CD14-positive monocyte (primary cell): ENCODE results near the gene TSC22D1. TPM values are rescaled to one million over a fixed set of nuclear protein-coding genes. Genes with fewer than 3 reads are reported as not detected.

Source experiments
- DNase-seq, 3 donors: peaks; one replicate each; pipeline ENCODE4 v3.0.0-alpha.2; 2011 to 2022
- H2AFZ ChIP-seq: 2 replicates; pipeline ENCODE4 v1.6.0; 2012; ENCODE audit warnings: mild to moderate bottlenecking, low read depth, low read length, inconsistent platforms; ENCODE audit not compliant: insufficient read depth, poor library complexity, severe bottlenecking
- H3K27ac ChIP-seq, 2 donors: 1 replicate in 1 of 2; 2 replicates in 1 of 2; pipeline ENCODE4 v1.5.1; 2012 to 2013; ENCODE audit warnings: low read length in 2 of 2, control low read depth in 1 of 2, inconsistent platforms in 1 of 2, low read depth in 1 of 2, mild to moderate bottlenecking in 1 of 2
- H3K27me3 ChIP-seq, 2 donors: one replicate each; pipeline versions ENCODE4 v1.6.0 to v1.6.1; 2011 to 2013; ENCODE audit warnings: low read length in 2 of 2; ENCODE audit not compliant: control insufficient read depth in 2 of 2, insufficient read depth in 2 of 2
- H3K36me3 ChIP-seq, 2 donors: replicated peaks in 1 of 2; 1 replicate in 1 of 2; 2 replicates in 1 of 2; pipeline versions ENCODE4 v1.5.1 to v1.6.1; 2012 to 2013; ENCODE audit warnings: low read length in 2 of 2, control low read depth in 1 of 2, inconsistent platforms in 1 of 2, mild to moderate bottlenecking in 1 of 2; ENCODE audit not compliant: insufficient read depth in 2 of 2, control insufficient read depth in 1 of 2
- H3K4me1 ChIP-seq, 2 donors: 1 replicate in 1 of 2; 2 replicates in 1 of 2; pipeline versions ENCODE4 v1.5.1 to v1.6.1; 2012 to 2013; ENCODE audit warnings: low read length in 2 of 2, control low read depth in 1 of 2, inconsistent platforms in 1 of 2, mild to moderate bottlenecking in 1 of 2, moderate library complexity in 1 of 2; ENCODE audit not compliant: insufficient read depth in 2 of 2, control insufficient read depth in 1 of 2
- H3K4me2 ChIP-seq: replicated peaks from 2 replicates; pipeline ENCODE3; 2012; ENCODE audit warnings: low read length, moderate library complexity, mild to moderate bottlenecking; ENCODE audit not compliant: poor library complexity, severe bottlenecking; ENCODE audit errors: extremely low read depth
- H3K4me3 ChIP-seq, 3 experiments: fragments of 200-600 bp in 1 of 3; sonication (generic) in 1 of 3; replicated peaks in 1 of 3; 1 replicate in 2 of 3; 2 replicates in 1 of 3; pipeline ENCODE4 v1.5.1; 2011 to 2013; ENCODE audit warnings: low read length in 3 of 3, mild to moderate bottlenecking in 3 of 3, control low read depth in 2 of 3, low read depth in 2 of 3, inconsistent platforms in 1 of 3, moderate library complexity in 1 of 3
- H3K79me2 ChIP-seq: 2 replicates; pipeline ENCODE4 v1.6.0; 2012; ENCODE audit warnings: mild to moderate bottlenecking, control low read depth, inconsistent platforms, low read length, moderate library complexity; ENCODE audit not compliant: insufficient read depth
- H3K9ac ChIP-seq: 2 replicates; pipeline ENCODE4 v1.6.0; 2017; ENCODE audit warnings: low read length, mild to moderate bottlenecking; ENCODE audit not compliant: insufficient read depth, poor library complexity, severe bottlenecking
- H3K9me3 ChIP-seq, 2 donors: replicated peaks in 1 of 2; 1 replicate in 1 of 2; 2 replicates in 1 of 2; pipeline versions ENCODE4 v1.5.1 to v1.6.1; 2012 to 2013; ENCODE audit warnings: low read length in 2 of 2, control low read depth in 1 of 2; ENCODE audit not compliant: control insufficient read depth in 1 of 2, insufficient read depth in 1 of 2
- H4K20me1 ChIP-seq: 2 replicates; pipeline ENCODE4 v1.6.0; 2012; ENCODE audit warnings: mild to moderate bottlenecking, low read length, control low read depth, moderate library complexity; ENCODE audit not compliant: insufficient read depth
- H3K27ac Mint-ChIP-seq, 7 donors: one replicate each; pipeline ENCODE4 v1.8.0; 2020; ENCODE audit warnings: mild to moderate bottlenecking in 7 of 7, mixed read lengths in 7 of 7, moderate library complexity in 6 of 7, inconsistent platforms in 2 of 7
- H3K27me3 Mint-ChIP-seq, 3 donors: one replicate each; pipeline ENCODE4 v1.8.0; 2021 to 2022; ENCODE audit warnings: low read depth in 3 of 3, mild to moderate bottlenecking in 3 of 3, mixed read lengths in 3 of 3, moderate library complexity in 3 of 3, inconsistent platforms in 1 of 3
- H3K36me3 Mint-ChIP-seq, 2 donors: one replicate each; pipeline ENCODE4 v1.8.0; 2020; ENCODE audit warnings: mixed read lengths in 2 of 2, inconsistent platforms in 1 of 2, mild to moderate bottlenecking in 1 of 2
- H3K4me1 Mint-ChIP-seq: one replicate; pipeline ENCODE4 v1.8.0; 2020; ENCODE audit warnings: mild to moderate bottlenecking, mixed read lengths
- H3K4me3 Mint-ChIP-seq, 2 donors: one replicate each; pipeline ENCODE4 v1.8.0; 2020; ENCODE audit warnings: mild to moderate bottlenecking in 2 of 2, mixed read lengths in 2 of 2, moderate library complexity in 1 of 2
- H3K9me3 Mint-ChIP-seq, 7 donors: one replicate each; pipeline ENCODE4 v1.8.0; 2020 to 2022; ENCODE audit warnings: mixed read lengths in 7 of 7, mild to moderate bottlenecking in 6 of 7, moderate library complexity in 6 of 7, inconsistent platforms in 2 of 7
- CTCF ChIP-seq: fragments of 200-600 bp; IDR thresholded peaks from one replicate; pipeline ENCODE4 v1.8.0; 2022; ENCODE audit warnings: antibody characterized with exemption, mild to moderate bottlenecking
- WGBS: methylation state at CpG from one replicate; pipeline ENCODE4 v1.1.5; 2013; ENCODE audit warnings: missing lambda C conversion rate; ENCODE audit not compliant: insufficient coverage; 5-methylcytosine and 5-hydroxymethylcytosine counted together
- intact Hi-C, 2 donors: fragments of 100-400 bp; cut with micrococcal nuclease; formaldehyde crosslinking; loops; one replicate each; pipeline versions ENCODE4 v1.15.0 to v1.15.1; 2023
- polyA plus RNA-seq, 3 donors: library from polyadenylated mRNA; depleted of rRNA in 1 of 3; unstranded in 2 of 3; stranded (reverse) in 1 of 3; fragments of 300-500 nt in 2 of 3; fragments of >200 nt in 1 of 3; fragmentation: Illumina TruSeq in 2 of 3; gene quantifications; 1 replicate in 2 of 3; 2 replicates in 1 of 3; pipeline ENCODE4 v1.2.3, GENCODE V29; 2012 to 2021

TSC22D1 gene
- polyA plus RNA-seq, 3 donors, result 1.9 to 10.4 (median 3.1) TPM

- H3K9me3 ChIP-seq, result no peaks in the 10 kb centered on the region
- H3K4me3 Mint-ChIP-seq, result no peak overlapping the region
- peaks cover 19 to 36% of the 10 kb centered on the region in 2 donors for H3K4me1 ChIP-seq
- peaks cover 0 to 3% of the 10 kb centered on the region in 2 donors for H3K27me3 ChIP-seq
- H3K36me3 ChIP-seq, result no peaks in the 10 kb centered on the region
- no peak overlapping the region for H3K4me2 ChIP-seq
- WGBS, result 100% methylated on average over 2 of the region's 4 CpGs
- no peaks in the 10 kb centered on the region for H3K9me3 Mint-ChIP-seq
- peak; percentile 14 for TF ChIP-seq CTCF
- H3K36me3 Mint-ChIP-seq, result peaks cover 3 to 14% of the 10 kb centered on the region in 2 donors
- H2AFZ ChIP-seq, result no peak overlapping the region
- H3K27ac Mint-ChIP-seq, result peak overlapping the region in 1 of 7 donors; percentile 62
- peaks cover 6% of the 10 kb centered on the region for H3K79me2 ChIP-seq
- H3K4me3 ChIP-seq, result no peak overlapping the region
- H3K9ac ChIP-seq, result no peak overlapping the region
- H3K27ac ChIP-seq, result no peak overlapping the region
- H4K20me1 ChIP-seq, result no peaks in the 10 kb centered on the region
- peak in 1 of 3 donors; percentile 8 for DNase-seq
- peaks cover 46% of the 10 kb centered on the region for H3K4me1 Mint-ChIP-seq
- H3K27me3 Mint-ChIP-seq, result peaks cover 4 to 16% (median 12%) of the 10 kb centered on the region in 3 donors
- intact Hi-C loops, result loop anchor here (10.0 kb wide), 3 partner anchors 89 to 699 kb away; partner anchors contain the start of genes CCDC122 (in 1 of the 2), GPALPP1 (in 1 of the 2), LACC1 (in 1 of the 2) and NUFIP1 (in 1 of the 2)
These were observed 2.2 kb downstream of the TSC22D1 start for GRCh38 chr13:44573790-44574465.

DNA sequence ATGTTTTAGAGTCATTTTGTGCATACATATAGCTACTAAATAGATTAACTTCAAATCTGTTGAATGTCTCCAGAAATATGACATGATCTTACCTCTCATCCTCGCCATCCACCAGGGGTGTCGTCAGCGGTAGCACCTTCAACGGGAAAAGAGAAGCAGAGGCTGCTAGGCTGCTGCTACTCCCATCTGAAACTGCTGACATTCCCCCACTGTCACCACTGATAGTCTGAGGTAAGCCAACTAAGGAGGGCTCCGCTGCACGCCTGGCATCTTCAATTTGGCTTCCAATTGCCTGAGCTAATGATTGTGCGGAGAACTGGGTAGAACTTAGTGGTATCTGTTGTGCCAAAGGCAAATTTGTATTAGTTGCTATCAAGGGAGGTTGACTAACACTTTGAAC is 3.1 kb downstream of the TSC22D1 start:
- no peak overlapping the region for H3K9ac ChIP-seq
- H2AFZ ChIP-seq, result no peak overlapping the region
- no peak overlapping the region for H3K4me3 Mint-ChIP-seq
- H3K4me1 ChIP-seq, result peaks cover 15 to 30% of the 10 kb centered on the region in 2 donors
- peaks cover 6 to 16% (median 8%) of the 10 kb centered on the region in 3 donors for H3K27me3 Mint-ChIP-seq
- H3K79me2 ChIP-seq, result peaks cover 6% of the 10 kb centered on the region
- TF ChIP-seq CTCF, result no peak
- H3K9me3 ChIP-seq, result no peaks in the 10 kb centered on the region
- intact Hi-C loops, result loop anchor here (10.0 kb wide), 3 partner anchors 88 to 698 kb away; partner anchors contain the start of genes CCDC122 (in 1 of the 2), GPALPP1 (in 1 of the 2), LACC1 (in 1 of the 2) and NUFIP1 (in 1 of the 2)
- H4K20me1 ChIP-seq, result no peaks in the 10 kb centered on the region
- H3K27ac Mint-ChIP-seq, result no peak overlapping the region
- H3K27ac ChIP-seq, result no peak overlapping the region
- H3K4me1 Mint-ChIP-seq, result peaks cover 41% of the 10 kb centered on the region
- H3K27me3 ChIP-seq, result peaks cover 0 to 3% of the 10 kb centered on the region in 2 donors
- no peaks in the 10 kb centered on the region for H3K36me3 ChIP-seq
- no peak for DNase-seq
- H3K4me2 ChIP-seq, result no peak overlapping the region
- no peaks in the 10 kb centered on the region for H3K9me3 Mint-ChIP-seq
- WGBS, result 96% methylated on average over 4 of the region's 7 CpGs
- H3K36me3 Mint-ChIP-seq, result peaks cover 3 to 14% of the 10 kb centered on the region in 2 donors
- H3K4me3 ChIP-seq, result no peak overlapping the region
